HepG2 (cell line): ENCODE data around the gene RPUSD3. TPM values are rescaled to one million over a fixed set of nuclear protein-coding genes. Genes with fewer than 3 reads are reported as not detected.

Source experiments
- ATAC-seq: fragments of 200-7000 bp; cut with Tn5 transposase; 3 replicates; pipeline ENCODE4 v1.9.1; 2020; ENCODE audit warnings: mild to moderate bottlenecking, moderate library complexity
- BruUV-seq: library from RNA; stranded (reverse); fragments of 400-500 nt; replicated peaks from 2 replicates; lab custom pipeline; 2021; lab: Mats Ljungman, UMichigan
- CTCF ChIA-PET: fragments of 300-600 bp; formaldehyde crosslinking; extraction: SDS; loops from one replicate; lab custom pipeline; 2021; ENCODE audit warnings: low total read pairs, inconsistent platforms, low intra/inter-chr PET ratio; lab: Yijun Ruan, JAX
- POLR2A ChIA-PET: fragments of 350-600 bp; sonication (Branson Sonifier 250); formaldehyde crosslinking; loops from one replicate; lab custom pipeline; 2020; ENCODE audit warnings: antibody characterized with exemption, inconsistent platforms; lab: Yijun Ruan, JAX
- DNase-seq: peaks from one replicate; pipeline ENCODE4 v3.0.0-alpha.2; 2015; ENCODE audit warnings: low spot score
- FAIRE-seq: peaks from 3 replicates; lab custom pipeline; 2011; peaks lifted over from hg19 to GRCh38; lab: Jason Lieb, UNC
- H2AFZ ChIP-seq: one replicate; pipeline ENCODE4 v1.6.1; 2011; ENCODE audit warnings: low read length, inconsistent platforms
- H3K27ac ChIP-seq: fragments of 300-600 bp; 3 replicates; pipeline ENCODE4 v1.8.0; 2011; ENCODE audit warnings: mixed run types, mild to moderate bottlenecking, mixed read lengths, low read length, inconsistent platforms; ENCODE audit not compliant: insufficient read depth; ENCODE audit errors: extremely low read length
- H3K27me3 ChIP-seq, 2 experiments: fragments of 200-600 bp in 1 of 2; 2 replicates in 1 of 2; 3 replicates in 1 of 2; pipeline versions ENCODE4 v1.6.0 to v1.8.0; 2011; ENCODE audit warnings: low read length in 2 of 2, mild to moderate bottlenecking in 2 of 2, moderate library complexity in 2 of 2, inconsistent platforms in 1 of 2; ENCODE audit not compliant: insufficient read depth in 2 of 2, control insufficient read depth in 1 of 2
- H3K36me3 ChIP-seq, 2 experiments: fragments of 200-600 bp in 1 of 2; replicated peaks in 1 of 2; 2 replicates in 1 of 2; 3 replicates in 1 of 2; pipeline versions ENCODE4 v1.5.1 to v1.8.0; 2011; ENCODE audit warnings: low read length in 2 of 2, inconsistent platforms in 1 of 2; ENCODE audit not compliant: insufficient read depth in 2 of 2, control insufficient read depth in 1 of 2
- H3K4me1 ChIP-seq: 2 replicates; pipeline ENCODE4 v1.5.1; 2012; ENCODE audit warnings: low read length, inconsistent platforms; ENCODE audit not compliant: insufficient read depth
- H3K4me2 ChIP-seq: 2 replicates; pipeline ENCODE4 v1.6.0; 2011; ENCODE audit warnings: low read depth, low read length, inconsistent platforms
- H3K4me3 ChIP-seq, 3 experiments: fragments of 200-600 bp in 1 of 3; sonication (generic), shearing (Covaris generic) in 1 of 3; replicated peaks in 1 of 3; 2 replicates each; pipeline ENCODE4 v1.5.1; 2011 to 2016; ENCODE audit warnings: low read length in 3 of 3, inconsistent platforms in 2 of 3, low read depth in 2 of 3, mild to moderate bottlenecking in 2 of 3, control low read depth in 1 of 3, mixed read lengths in 1 of 3; ENCODE audit not compliant: insufficient read depth in 1 of 3
- H3K79me2 ChIP-seq: one replicate; pipeline ENCODE4 v1.6.1; 2011; ENCODE audit warnings: low read length, inconsistent platforms; ENCODE audit not compliant: insufficient read depth
- H3K9ac ChIP-seq: 2 replicates; pipeline ENCODE4 v1.6.0; 2011; ENCODE audit warnings: mild to moderate bottlenecking, low read depth, low read length, inconsistent platforms; ENCODE audit not compliant: insufficient read depth
- H3K9me3 ChIP-seq: 2 replicates; pipeline ENCODE4 v1.5.1; 2012; ENCODE audit warnings: mild to moderate bottlenecking, low read length
- H4K20me1 ChIP-seq: 2 replicates; pipeline ENCODE4 v1.6.0; 2011; ENCODE audit warnings: inconsistent platforms, mild to moderate bottlenecking, low read length, moderate library complexity; ENCODE audit not compliant: insufficient read depth
- HOXA9 ChIP-seq: sonication (generic); formaldehyde crosslinking; IDR thresholded peaks from 2 replicates; pipeline ENCODE4 v1.8.1; 2022; ENCODE audit warnings: missing genetic modification reagents, mild to moderate bottlenecking, moderate library complexity, borderline replicate concordance
- NFATC3 ChIP-seq: sonication (generic); formaldehyde crosslinking; IDR thresholded peaks from 2 replicates; pipeline ENCODE4 v1.5.1; 2020; ENCODE audit warnings: mild to moderate bottlenecking, missing genetic modification reagents
- SIX4 ChIP-seq: sonication (generic); formaldehyde crosslinking; IDR thresholded peaks from 2 replicates; pipeline ENCODE4 v1.4.0; 2020; ENCODE audit warnings: missing genetic modification reagents
- WGBS: methylation state at CpG from one replicate; pipeline ENCODE4 v1.1.6; 2017; ENCODE audit warnings: low lambda C conversion rate; 5-methylcytosine and 5-hydroxymethylcytosine counted together
- in situ Hi-C: cut with HindIII; loops from 2 replicates; pipeline ENCODE4 v1.10.0; 2017; ENCODE audit warnings: low pct_unique_long_range_greater_than_20kb; ENCODE audit not compliant: extremely low pct_ligation_motif_present
- intact Hi-C: fragments of 100-400 bp; cut with micrococcal nuclease; formaldehyde crosslinking; loops from one replicate; pipeline ENCODE4 v1.10.0; 2022; ENCODE audit not compliant: unreplicated experiment
- polyA plus RNA-seq, 8 experiments: library from polyadenylated mRNA; depleted of rRNA in 3 of 8; stranded (reverse) in 7 of 8; unstranded in 1 of 8; fragments of >200 nt; fragmentation: Illumina TruSeq in 4 of 8; extraction: Trizol in 4 of 8; gene quantifications; 2 replicates each; pipeline versions ENCODE4 v1.2.1 to v1.2.3, GENCODE V29; 2011 to 2016; ENCODE audit warnings: low read depth in 4 of 8, missing spikeins in 1 of 8, mixed read lengths in 1 of 8; ENCODE audit not compliant: insufficient read depth in 1 of 8
- total RNA-seq, 5 experiments: library from RNA; depleted of rRNA; stranded (reverse); fragments of >200 nt; fragmentation: Illumina TruSeq; extraction: Trizol; gene quantifications; 2 replicates each; pipeline ENCODE4 v1.2.3, GENCODE V29; 2016; ENCODE audit warnings: low read depth in 1 of 5
- TF ChIP-seq, protein P1 (sequence below): sonication (generic); formaldehyde crosslinking; IDR thresholded peaks from 2 replicates; pipeline ENCODE4 v1.5.1; 2020; ENCODE audit warnings: mild to moderate bottlenecking, missing genetic modification reagents, moderate library complexity

Gene RPUSD3
- total and polyA plus RNA-seq, 2 of the 13 experiments (the other 11 are each of a cell fraction or from before 2014, with no cell fraction given): 32.1 to 48.7 TPM

- CTCF ChIA-PET: no interaction called here
- BruUV-seq: no TSS peak
- Histone ChIP-seq H3K4me2 (no peak overlapping the region), H3K9ac (no peak overlapping the region), H4K20me1 (no peaks in the 10 kb centered on the region), H3K27me3 (no peaks in the 10 kb centered on the region; a peak in 1 of 5 replicates), H3K36me3 (peaks cover 3 to 14% of the 10 kb centered on the region in 2 experiments; a peak in 3 of 5 replicates), H3K4me1 (peaks cover 25% of the 10 kb centered on the region), H3K4me3 (no peak overlapping the region), H3K9me3 (no peaks in the 10 kb centered on the region), H3K27ac (no peak overlapping the region), H3K79me2 (no peaks in the 10 kb centered on the region), H2AFZ (no peak overlapping the region)
- TF ChIP-seq SIX4 (no peak), HOXA9 (no peak), NFATC3 (no peak)
- TF ChIP-seq, protein P1, sequence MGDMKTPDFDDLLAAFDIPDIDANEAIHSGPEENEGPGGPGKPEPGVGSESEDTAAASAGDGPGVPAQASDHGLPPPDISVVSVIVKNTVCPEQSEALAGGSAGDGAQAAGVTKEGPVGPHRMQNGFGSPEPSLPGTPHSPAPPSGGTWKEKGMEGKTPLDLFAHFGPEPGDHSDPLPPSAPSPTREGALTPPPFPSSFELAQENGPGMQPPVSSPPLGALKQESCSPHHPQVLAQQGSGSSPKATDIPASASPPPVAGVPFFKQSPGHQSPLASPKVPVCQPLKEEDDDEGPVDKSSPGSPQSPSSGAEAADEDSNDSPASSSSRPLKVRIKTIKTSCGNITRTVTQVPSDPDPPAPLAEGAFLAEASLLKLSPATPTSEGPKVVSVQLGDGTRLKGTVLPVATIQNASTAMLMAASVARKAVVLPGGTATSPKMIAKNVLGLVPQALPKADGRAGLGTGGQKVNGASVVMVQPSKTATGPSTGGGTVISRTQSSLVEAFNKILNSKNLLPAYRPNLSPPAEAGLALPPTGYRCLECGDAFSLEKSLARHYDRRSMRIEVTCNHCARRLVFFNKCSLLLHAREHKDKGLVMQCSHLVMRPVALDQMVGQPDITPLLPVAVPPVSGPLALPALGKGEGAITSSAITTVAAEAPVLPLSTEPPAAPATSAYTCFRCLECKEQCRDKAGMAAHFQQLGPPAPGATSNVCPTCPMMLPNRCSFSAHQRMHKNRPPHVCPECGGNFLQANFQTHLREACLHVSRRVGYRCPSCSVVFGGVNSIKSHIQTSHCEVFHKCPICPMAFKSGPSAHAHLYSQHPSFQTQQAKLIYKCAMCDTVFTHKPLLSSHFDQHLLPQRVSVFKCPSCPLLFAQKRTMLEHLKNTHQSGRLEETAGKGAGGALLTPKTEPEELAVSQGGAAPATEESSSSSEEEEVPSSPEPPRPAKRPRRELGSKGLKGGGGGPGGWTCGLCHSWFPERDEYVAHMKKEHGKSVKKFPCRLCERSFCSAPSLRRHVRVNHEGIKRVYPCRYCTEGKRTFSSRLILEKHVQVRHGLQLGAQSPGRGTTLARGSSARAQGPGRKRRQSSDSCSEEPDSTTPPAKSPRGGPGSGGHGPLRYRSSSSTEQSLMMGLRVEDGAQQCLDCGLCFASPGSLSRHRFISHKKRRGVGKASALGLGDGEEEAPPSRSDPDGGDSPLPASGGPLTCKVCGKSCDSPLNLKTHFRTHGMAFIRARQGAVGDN (CRISPR knock-in tag): 0 out of 2 replicates have a peak, but pooled peaks have one; percentile 9
- in situ Hi-C loops (no loop called here), intact Hi-C loops (no loop called here)
- no peak for ATAC-seq
- 100% methylated on average over 1 of the region's 6 CpGs for WGBS
- POLR2A ChIA-PET: interaction anchor here (1.1 to 1.7 kb wide), 3 partner anchors 18 to 87 kb away, joined by 3 to 4 read pairs (median 3); partner anchors contain the start of gene CRELD1
- no peak for DNase-seq
- FAIRE-seq: no peak
These were observed 2.4 kb upstream of the RPUSD3 start for GRCh38 chr3:9846231-9846630.
